RWPE2 (cell line): ENCODE data around the gene TEP1.

Source experiments
- ATAC-seq: fragments of 200-7000 bp; cut with Tn5 transposase; 3 replicates; pipeline ENCODE4 v1.9.1; 2021; ENCODE audit warnings: low read depth
- DNase-seq: peaks from one replicate; pipeline ENCODE4 v3.0.0-alpha.2; 2020; ENCODE audit warnings: low spot score
- H3K27ac ChIP-seq: fragments of 450-650 bp; 2 replicates; pipeline ENCODE4 v1.5.1; 2017; ENCODE audit warnings: mild to moderate bottlenecking; ENCODE audit not compliant: poor library complexity, severe bottlenecking
- H3K27me3 ChIP-seq: fragments of 250-450 bp; sonication (Bioruptor Pico); 2 replicates; pipeline ENCODE4 v1.5.1; 2021; ENCODE audit warnings: mild to moderate bottlenecking, moderate library complexity; ENCODE audit not compliant: insufficient read depth, poor library complexity, severe bottlenecking
- H3K36me3 ChIP-seq: fragments of 250-450 bp; sonication (Bioruptor Pico); 2 replicates; pipeline ENCODE4 v1.5.1; 2020; ENCODE audit warnings: low read depth, mild to moderate bottlenecking, moderate library complexity
- H3K4me1 ChIP-seq: fragments of 250-450 bp; sonication (Bioruptor Pico); 2 replicates; pipeline ENCODE4 v1.5.1; 2021; ENCODE audit warnings: mild to moderate bottlenecking, moderate library complexity; ENCODE audit not compliant: insufficient read depth, poor library complexity, severe bottlenecking
- H3K4me3 ChIP-seq: fragments of 250-450 bp; sonication (Bioruptor Pico); 2 replicates; pipeline ENCODE4 v1.5.1; 2021; ENCODE audit warnings: mild to moderate bottlenecking, moderate library complexity; ENCODE audit not compliant: severe bottlenecking
- H3K9me3 ChIP-seq: fragments of 250-450 bp; sonication (Bioruptor Pico); 2 replicates; pipeline ENCODE4 v1.5.1; 2021; ENCODE audit warnings: mild to moderate bottlenecking, moderate library complexity; ENCODE audit not compliant: severe bottlenecking
- TF ChIP-seq, protein P1 (sequence below): fragments of 450-650 bp; IDR thresholded peaks from one replicate; pipeline ENCODE4 v1.5.1; 2017; ENCODE audit warnings: mild to moderate bottlenecking, moderate library complexity; ENCODE audit not compliant: poor library complexity, severe bottlenecking

The TEP1 gene

DNA sequence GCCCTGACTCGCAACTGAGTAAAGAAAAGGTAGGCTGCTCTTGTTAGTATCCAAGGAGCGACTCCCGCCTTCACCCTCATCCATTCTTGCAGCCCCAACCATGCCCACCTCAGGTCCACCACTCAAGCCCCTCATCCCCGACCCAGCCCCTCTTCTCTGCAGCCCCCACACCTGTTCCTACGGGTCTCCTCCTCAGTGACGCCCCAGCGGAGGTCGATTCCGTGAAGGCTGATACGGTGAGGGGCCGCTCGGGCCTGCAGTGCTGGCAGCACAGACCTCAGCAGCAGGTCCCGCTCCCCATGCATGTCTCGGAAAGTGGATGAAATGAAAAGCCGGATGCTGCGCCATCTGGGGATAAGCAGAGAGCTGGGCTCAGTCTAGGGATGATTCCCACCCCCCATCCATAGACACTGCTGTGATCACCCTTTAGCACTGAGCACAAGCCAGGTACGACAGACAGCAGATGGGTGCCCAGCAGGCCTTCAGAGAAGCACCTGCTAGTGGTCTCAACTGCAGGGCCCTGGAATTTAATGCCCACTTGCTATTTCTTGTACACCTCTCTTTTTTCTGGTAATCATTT, 26.9 kb downstream of the TEP1 start:
- TF ChIP-seq, protein P1, sequence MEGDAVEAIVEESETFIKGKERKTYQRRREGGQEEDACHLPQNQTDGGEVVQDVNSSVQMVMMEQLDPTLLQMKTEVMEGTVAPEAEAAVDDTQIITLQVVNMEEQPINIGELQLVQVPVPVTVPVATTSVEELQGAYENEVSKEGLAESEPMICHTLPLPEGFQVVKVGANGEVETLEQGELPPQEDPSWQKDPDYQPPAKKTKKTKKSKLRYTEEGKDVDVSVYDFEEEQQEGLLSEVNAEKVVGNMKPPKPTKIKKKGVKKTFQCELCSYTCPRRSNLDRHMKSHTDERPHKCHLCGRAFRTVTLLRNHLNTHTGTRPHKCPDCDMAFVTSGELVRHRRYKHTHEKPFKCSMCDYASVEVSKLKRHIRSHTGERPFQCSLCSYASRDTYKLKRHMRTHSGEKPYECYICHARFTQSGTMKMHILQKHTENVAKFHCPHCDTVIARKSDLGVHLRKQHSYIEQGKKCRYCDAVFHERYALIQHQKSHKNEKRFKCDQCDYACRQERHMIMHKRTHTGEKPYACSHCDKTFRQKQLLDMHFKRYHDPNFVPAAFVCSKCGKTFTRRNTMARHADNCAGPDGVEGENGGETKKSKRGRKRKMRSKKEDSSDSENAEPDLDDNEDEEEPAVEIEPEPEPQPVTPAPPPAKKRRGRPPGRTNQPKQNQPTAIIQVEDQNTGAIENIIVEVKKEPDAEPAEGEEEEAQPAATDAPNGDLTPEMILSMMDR = no peak
- Histone ChIP-seq H3K4me3 (no peak overlapping the region), H3K27me3 (no peaks in the 10 kb centered on the region), H3K36me3 (peaks cover 93% of the 10 kb centered on the region), H3K27ac (no peak overlapping the region), H3K4me1 (no peaks in the 10 kb centered on the region), H3K9me3 (no peaks in the 10 kb centered on the region)
- DNase-seq (no peak), ATAC-seq (no peak)

DNA sequence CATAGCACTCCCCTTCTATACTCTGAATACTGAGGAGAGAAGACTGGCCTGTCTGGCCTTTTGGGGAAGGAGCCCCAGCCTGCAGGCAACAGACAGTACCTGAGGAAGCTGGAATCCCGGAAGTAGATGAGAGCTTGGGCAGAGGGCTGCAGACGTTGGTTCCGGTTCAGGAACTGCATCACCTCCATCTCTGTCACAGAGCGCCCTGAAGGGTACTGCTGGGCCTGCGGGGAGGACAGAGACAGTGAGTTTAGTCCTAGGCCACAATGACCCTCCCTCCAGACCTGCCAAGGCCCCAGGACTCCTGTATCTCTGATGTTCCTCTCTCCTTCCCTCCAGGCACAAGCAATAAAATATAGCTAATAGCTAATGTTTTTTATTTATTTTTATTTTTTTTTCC, 28.4 kb downstream of the TEP1 start:
- H3K4me3 ChIP-seq = no peak overlapping the region
- H3K9me3 ChIP-seq = no peaks in the 10 kb centered on the region
- DNase-seq (no peak), ATAC-seq (no peak)
- TF ChIP-seq, protein P1 = no peak
- H3K4me1 ChIP-seq = no peaks in the 10 kb centered on the region
- H3K27ac ChIP-seq = no peak overlapping the region
- no peaks in the 10 kb centered on the region for H3K27me3 ChIP-seq
- peaks cover 93% of the 10 kb centered on the region for H3K36me3 ChIP-seq

DNA sequence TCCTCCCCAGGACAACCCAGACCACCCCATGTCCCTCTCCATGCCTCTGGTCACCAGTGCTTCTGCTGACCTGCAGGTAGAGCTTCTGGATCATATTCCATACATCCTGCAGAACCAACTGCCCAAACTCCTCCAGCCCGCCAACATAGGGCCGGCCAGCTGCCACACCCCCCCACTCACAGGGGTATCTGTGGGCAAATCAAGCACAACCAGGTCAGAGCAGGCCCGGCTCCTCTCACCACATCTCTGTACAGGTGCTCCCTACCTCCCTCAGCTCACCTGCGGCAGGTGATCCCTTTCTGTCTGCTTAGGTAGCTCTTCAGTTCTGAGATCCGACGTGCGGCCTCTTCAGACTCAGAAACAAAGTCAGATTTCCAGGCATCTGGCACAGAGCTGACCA, 29.0 kb downstream of the TEP1 start:
- H3K36me3 ChIP-seq = peaks cover 93% of the 10 kb centered on the region
- no peaks in the 10 kb centered on the region for H3K9me3 ChIP-seq
- H3K4me3 ChIP-seq = no peak overlapping the region
- no peaks in the 10 kb centered on the region for H3K4me1 ChIP-seq
- H3K27me3 ChIP-seq = no peaks in the 10 kb centered on the region
- TF ChIP-seq, protein P1 = no peak
- no peak for DNase-seq
- ATAC-seq = no peak
- no peak overlapping the region for H3K27ac ChIP-seq

DNA sequence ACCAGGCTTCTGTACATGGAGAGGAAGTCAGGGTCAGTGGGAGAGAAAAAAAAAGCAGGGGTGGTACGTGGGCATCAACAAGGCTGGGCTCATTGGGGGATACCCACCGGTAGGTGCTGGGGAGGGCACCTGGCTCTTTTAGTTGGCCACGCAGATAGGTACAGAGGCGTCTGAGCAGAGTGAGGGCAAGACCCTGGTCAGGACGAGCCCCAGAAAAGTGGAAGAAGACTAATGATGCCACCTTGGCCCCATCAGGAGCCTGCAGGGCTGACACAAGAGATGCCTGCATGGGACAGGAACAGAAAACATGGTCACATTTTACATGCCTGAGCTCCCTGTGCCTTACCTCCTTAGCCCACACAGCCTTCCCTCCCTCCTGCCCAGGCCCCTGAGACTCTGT, 29.7 kb downstream of the TEP1 start:
- Histone ChIP-seq H3K27ac (no peak overlapping the region), H3K4me1 (no peaks in the 10 kb centered on the region), H3K9me3 (no peaks in the 10 kb centered on the region), H3K27me3 (no peaks in the 10 kb centered on the region), H3K36me3 (peaks cover 93% of the 10 kb centered on the region), H3K4me3 (no peak overlapping the region)
- ATAC-seq (no peak), DNase-seq (no peak)
- TF ChIP-seq, protein P1 = no peak

DNA sequence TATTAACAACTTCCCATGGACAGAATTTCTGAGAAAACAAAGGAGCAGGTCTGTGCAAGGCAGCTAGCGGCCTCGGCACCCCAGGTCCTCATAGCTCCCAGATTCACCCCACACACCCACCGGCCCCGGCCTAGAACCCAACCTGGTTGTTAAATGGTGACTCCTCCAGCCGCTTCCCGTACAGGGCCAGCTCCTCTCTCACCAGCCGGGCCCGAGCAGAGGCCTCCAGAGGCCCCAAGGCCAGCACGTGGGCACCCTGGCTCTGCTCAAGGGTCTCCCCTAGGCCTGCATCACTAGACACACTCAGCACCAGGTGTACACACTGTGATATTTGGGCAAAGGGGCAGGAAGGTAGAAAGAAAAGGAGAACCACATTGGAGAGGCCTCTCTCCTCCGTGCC, 30.3 kb downstream of the TEP1 start:
- Histone ChIP-seq H3K4me3 (no peak overlapping the region), H3K4me1 (no peaks in the 10 kb centered on the region), H3K36me3 (peaks cover 93% of the 10 kb centered on the region), H3K27me3 (no peaks in the 10 kb centered on the region), H3K9me3 (no peaks in the 10 kb centered on the region), H3K27ac (no peak overlapping the region)
- ATAC-seq (no peak), DNase-seq (no peak)
- TF ChIP-seq, protein P1 = no peak
